DOHH2 (cell line): Measurements from ENCODE around the gene PNMT.

Experiments
- EZH2phosphoT487 ChIP-seq: fragments of 200-600 bp; sonication (generic); IDR thresholded peaks from 2 replicates; pipeline ENCODE4 v1.6.1; 2017; ENCODE audit warnings: borderline replicate concordance, mild to moderate bottlenecking, antibody characterized with exemption, low read length, moderate library complexity, mixed read lengths
- TF ChIP-seq, protein P1 (sequence below): fragments of 200-600 bp; sonication (generic); IDR thresholded peaks from one replicate; pipeline ENCODE4 v1.5.1; 2014; ENCODE audit warnings: antibody characterized with exemption, mild to moderate bottlenecking, low read depth, low read length; ENCODE audit not compliant: poor library complexity, severe bottlenecking

DNA sequence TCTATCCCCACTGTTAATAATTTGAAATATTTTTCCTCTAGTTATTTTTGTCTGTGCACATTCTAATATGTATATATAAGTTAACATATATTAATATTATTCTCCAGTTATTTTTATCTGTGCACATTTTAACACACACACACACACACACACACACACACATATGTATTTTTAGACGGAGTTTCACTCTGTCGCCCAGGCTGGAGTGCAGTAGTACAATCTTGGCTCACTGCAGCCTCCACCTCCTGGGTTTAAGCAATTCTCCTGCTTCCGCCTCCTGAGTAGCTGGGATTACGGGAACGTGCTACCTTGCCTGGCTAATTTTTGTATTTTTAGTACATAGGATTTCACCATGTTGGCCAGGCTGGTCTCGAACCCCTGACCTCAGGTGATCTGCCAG, 49.4 kb downstream of the PNMT start:
- TF ChIP-seq, protein P1, sequence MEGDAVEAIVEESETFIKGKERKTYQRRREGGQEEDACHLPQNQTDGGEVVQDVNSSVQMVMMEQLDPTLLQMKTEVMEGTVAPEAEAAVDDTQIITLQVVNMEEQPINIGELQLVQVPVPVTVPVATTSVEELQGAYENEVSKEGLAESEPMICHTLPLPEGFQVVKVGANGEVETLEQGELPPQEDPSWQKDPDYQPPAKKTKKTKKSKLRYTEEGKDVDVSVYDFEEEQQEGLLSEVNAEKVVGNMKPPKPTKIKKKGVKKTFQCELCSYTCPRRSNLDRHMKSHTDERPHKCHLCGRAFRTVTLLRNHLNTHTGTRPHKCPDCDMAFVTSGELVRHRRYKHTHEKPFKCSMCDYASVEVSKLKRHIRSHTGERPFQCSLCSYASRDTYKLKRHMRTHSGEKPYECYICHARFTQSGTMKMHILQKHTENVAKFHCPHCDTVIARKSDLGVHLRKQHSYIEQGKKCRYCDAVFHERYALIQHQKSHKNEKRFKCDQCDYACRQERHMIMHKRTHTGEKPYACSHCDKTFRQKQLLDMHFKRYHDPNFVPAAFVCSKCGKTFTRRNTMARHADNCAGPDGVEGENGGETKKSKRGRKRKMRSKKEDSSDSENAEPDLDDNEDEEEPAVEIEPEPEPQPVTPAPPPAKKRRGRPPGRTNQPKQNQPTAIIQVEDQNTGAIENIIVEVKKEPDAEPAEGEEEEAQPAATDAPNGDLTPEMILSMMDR, result no peak
- no peak for TF ChIP-seq EZH2phosphoT487
